Tibial artery (tissue), 4 donors: Measurements from ENCODE around the gene MYLK.

ENCODE experiments used
- DNase-seq, 2 donors: peaks; one replicate each; pipeline ENCODE4 v3.0.0-alpha.2; 2019
- H3K27ac ChIP-seq, 2 donors: fragments of 200-600 bp; sonication (generic) in 1 of 2; 1 replicate in 1 of 2; 2 replicates in 1 of 2; pipeline ENCODE4 v1.5.1; 2018 to 2019; ENCODE audit warnings: mild to moderate bottlenecking in 1 of 2
- H3K27me3 ChIP-seq, 2 donors: fragments of 200-600 bp; sonication (generic) in 1 of 2; one replicate each; pipeline versions ENCODE4 v1.5.1 to v1.6.0; 2016 to 2019
- H3K36me3 ChIP-seq, 3 donors: fragments of 200-600 bp; sonication (generic) in 2 of 3; one replicate each; pipeline ENCODE4 v1.5.1; 2016 to 2019; ENCODE audit warnings: mild to moderate bottlenecking in 2 of 3
- H3K4me1 ChIP-seq, 4 donors: fragments of 200-600 bp; sonication (generic) in 2 of 4; 1 replicate in 3 of 4; 2 replicates in 1 of 4; pipeline ENCODE4 v1.5.1; 2016 to 2019
- H3K4me3 ChIP-seq, 2 donors: fragments of 200-600 bp; sonication (generic) in 1 of 2; 1 replicate in 1 of 2; 2 replicates in 1 of 2; pipeline ENCODE4 v1.5.1; 2018 to 2019; ENCODE audit warnings: mild to moderate bottlenecking in 2 of 2
- H3K9me3 ChIP-seq, 3 donors: fragments of 200-600 bp; sonication (generic) in 1 of 3; one replicate each; pipeline ENCODE4 v1.5.1; 2016 to 2019
- CTCF ChIP-seq, 2 experiments: fragments of 200-600 bp in 1 of 2; fragments of 450-650 bp in 1 of 2; IDR thresholded peaks; one replicate each; pipeline ENCODE4 v1.5.1; 2017 to 2019; ENCODE audit warnings: antibody characterized with exemption in 2 of 2, mild to moderate bottlenecking in 1 of 2, moderate library complexity in 1 of 2
- intact Hi-C: fragments of 100-400 bp; cut with DNase I; formaldehyde crosslinking; loops from one replicate; pipeline ENCODE4 v1.15.0; 2023; ENCODE audit warnings: low total_unique reads

Gene MYLK

DNA sequence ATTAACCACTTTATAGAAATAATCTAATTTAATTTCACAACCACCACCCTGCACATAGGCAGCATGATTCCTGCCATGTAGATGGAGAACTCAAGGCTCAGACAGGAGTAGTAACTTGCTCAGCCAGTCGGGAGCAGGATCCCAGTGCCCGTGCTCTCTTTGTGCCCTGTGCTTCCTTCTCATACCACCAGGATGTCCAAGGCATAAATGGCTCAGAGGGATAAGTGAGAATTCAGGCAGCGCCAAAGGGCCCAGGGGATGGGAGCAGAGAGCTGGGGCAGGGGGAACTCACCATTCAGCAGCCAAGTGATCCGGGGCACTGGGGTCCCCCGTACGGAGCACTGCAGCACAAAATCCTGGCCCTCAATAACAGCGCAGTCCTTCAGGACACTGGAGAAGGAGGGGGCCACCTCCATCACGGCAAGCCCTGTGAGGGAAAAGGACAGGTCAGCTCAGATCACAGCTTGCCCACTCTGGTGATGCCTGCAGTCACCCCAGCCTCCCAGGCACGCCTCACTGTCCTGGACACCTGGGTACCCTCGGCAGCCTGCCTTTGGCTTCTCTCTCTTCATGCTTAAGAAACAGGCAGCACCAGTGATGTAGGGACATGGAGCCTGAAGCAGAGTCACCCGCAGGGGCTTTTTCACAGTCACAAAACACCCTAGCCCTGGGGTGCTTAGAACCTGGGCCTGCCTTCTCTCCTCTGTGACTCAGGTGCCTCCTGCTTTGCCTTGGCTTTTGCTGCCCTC is 158.3 kb downstream of the MYLK start:
- peaks cover 0 to 29% (median 9%) of the 10 kb centered on the region in 4 donors for H3K4me1 ChIP-seq
- no peak for DNase-seq
- H3K4me3 ChIP-seq = no peak overlapping the region
- H3K36me3 ChIP-seq = peaks cover 0 to 8% (median 0%) of the 10 kb centered on the region in 3 donors
- intact Hi-C loops = no loop called here
- no peaks in the 10 kb centered on the region for H3K27me3 ChIP-seq
- no peak overlapping the region for H3K27ac ChIP-seq
- H3K9me3 ChIP-seq = no peaks in the 10 kb centered on the region
- peak in 1 of 2 experiments; percentile 7 for TF ChIP-seq CTCF (IDR thresholded peaks at IDR 0.05)

DNA sequence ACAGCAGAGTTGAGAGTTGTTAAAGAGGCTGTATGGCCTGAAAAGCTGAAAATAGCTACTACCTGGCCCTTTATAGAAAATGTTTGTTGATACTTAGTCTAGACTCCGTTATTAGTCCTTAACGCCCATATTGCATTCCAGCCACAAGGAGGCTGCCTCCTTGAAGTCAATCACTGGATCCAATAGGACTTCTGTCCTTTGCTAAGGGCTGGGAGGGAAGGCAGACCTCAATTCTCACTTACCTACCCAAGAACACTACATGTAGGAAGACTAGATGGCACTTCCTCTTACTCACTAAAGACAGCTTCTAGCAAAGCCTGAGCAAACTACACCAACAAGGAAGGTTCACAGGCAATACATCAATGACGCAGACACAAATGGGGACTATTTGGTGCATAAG is 159.8 kb downstream of the MYLK start:
- TF ChIP-seq CTCF (IDR thresholded peaks at IDR 0.05) = peak; percentile 16 to 31
- no peak overlapping the region for H3K4me3 ChIP-seq
- peaks cover 0 to 8% (median 0%) of the 10 kb centered on the region in 3 donors for H3K36me3 ChIP-seq
- H3K27ac ChIP-seq = no peak overlapping the region
- intact Hi-C loops = no loop called here
- DNase-seq = no peak
- no peaks in the 10 kb centered on the region for H3K27me3 ChIP-seq
- peaks cover 0 to 44% (median 24%) of the 10 kb centered on the region in 4 donors for H3K4me1 ChIP-seq
- no peaks in the 10 kb centered on the region for H3K9me3 ChIP-seq

DNA sequence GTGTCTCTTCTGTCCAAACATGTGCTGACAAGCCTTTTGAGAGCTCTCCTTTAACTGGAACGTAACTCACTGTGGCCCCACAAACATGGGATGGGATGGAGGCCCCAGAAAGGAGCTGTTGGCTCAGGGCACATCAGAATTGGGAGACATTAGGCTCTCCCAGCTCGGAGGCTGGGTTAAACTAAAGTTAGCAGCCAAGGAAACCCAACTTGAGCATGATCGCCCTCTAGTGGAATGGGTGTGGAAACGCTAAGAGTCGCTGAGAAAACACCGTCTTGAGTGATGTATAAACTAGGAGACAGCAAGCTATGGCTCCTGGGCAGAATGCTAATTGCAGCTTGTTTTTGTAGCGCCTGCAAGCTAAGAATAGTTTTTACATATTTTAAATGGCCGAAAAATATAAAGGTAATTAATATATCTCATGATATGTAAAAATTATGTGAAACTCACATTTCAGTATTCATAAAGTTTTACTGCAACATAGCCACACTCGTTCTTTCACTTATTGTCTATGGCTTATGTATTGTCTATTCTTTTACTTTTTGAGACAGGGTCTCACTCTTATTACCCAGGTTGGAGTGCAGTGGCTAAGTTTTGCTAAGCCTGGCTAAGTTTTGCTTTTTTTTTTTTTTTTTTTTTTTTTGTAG is 160.5 kb downstream of the MYLK start:
- H3K36me3 ChIP-seq = peaks cover 0 to 8% (median 0%) of the 10 kb centered on the region in 3 donors
- peaks cover 0 to 51% (median 27%) of the 10 kb centered on the region in 4 donors for H3K4me1 ChIP-seq
- H3K27me3 ChIP-seq = no peaks in the 10 kb centered on the region
- H3K27ac ChIP-seq = peak overlapping the region in 1 of 2 donors; percentile 36
- TF ChIP-seq CTCF (IDR thresholded peaks at IDR 0.05) = peak; percentile 82 to 84
- no peak overlapping the region for H3K4me3 ChIP-seq
- no peaks in the 10 kb centered on the region for H3K9me3 ChIP-seq
- peak in 1 of 2 donors; percentile 81 for DNase-seq
- intact Hi-C loops = no loop called here

- no peak for DNase-seq
- Histone ChIP-seq H3K27ac (peak overlapping the region in 1 of 2 donors; percentile 36), H3K4me1 (peaks cover 0 to 51% (median 30%) of the 10 kb centered on the region in 4 donors), H3K27me3 (no peaks in the 10 kb centered on the region), H3K4me3 (no peak overlapping the region), H3K9me3 (no peaks in the 10 kb centered on the region), H3K36me3 (peaks cover 0 to 8% (median 0%) of the 10 kb centered on the region in 3 donors)
- intact Hi-C loops = no loop called here
- TF ChIP-seq CTCF (IDR thresholded peaks at IDR 0.05) = no peak
These were observed 161.1 kb downstream of the MYLK start for GRCh38 chr3:123723070-123723469.

DNA sequence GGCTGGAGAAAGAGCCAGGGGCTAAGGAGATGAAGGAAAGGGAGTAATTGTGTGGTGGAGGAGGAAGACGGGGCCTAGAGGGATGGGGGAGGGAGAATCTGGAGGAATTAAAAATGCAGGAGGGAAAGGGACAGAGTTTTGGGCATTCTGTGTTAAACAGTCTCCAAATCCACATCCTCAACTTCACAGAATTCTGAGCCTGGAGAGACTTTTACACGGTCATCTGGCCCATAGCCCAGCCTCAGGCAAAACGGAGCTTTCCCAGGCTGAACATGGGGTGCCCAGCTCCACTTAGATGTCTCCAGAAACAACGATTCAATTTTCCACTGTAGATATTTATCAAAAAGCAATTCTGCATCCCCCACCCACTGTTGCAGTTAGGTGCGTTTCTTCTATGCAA is 161.7 kb downstream of the MYLK start:
- H3K36me3 ChIP-seq = peaks cover 0 to 8% (median 0%) of the 10 kb centered on the region in 3 donors
- peak overlapping the region; percentile 0 to 31 for H3K27ac ChIP-seq
- no peaks in the 10 kb centered on the region for H3K27me3 ChIP-seq
- intact Hi-C loops = no loop called here
- DNase-seq = no peak
- H3K4me3 ChIP-seq = no peak overlapping the region
- no peak for TF ChIP-seq CTCF (IDR thresholded peaks at IDR 0.05)
- no peaks in the 10 kb centered on the region for H3K9me3 ChIP-seq
- H3K4me1 ChIP-seq = peaks cover 0 to 55% (median 32%) of the 10 kb centered on the region in 4 donors
